Upper lobe of right lung (tissue), 1 donor: ENCODE measurements around the gene KCNN1. TPM values are rescaled to one million over a fixed set of nuclear protein-coding genes. Genes with fewer than 3 reads are reported as not detected.
"Not testable (repeated sequence)": the region's sequence is repeated elsewhere in the genome, so short reads cannot be mapped to it uniquely, and the experiment has no call there.

Experiments
- ATAC-seq: fragments of 200-7000 bp; cut with Tn5 transposase; one replicate; pipeline ENCODE4 v1.9.1; 2020; ENCODE audit warnings: mild to moderate bottlenecking, moderate library complexity
- DNase-seq: peaks from one replicate; pipeline ENCODE4 v3.0.0-alpha.2; 2020
- H3K27ac ChIP-seq: fragments of 200-600 bp; one replicate; pipeline ENCODE4 v1.8.0; 2022
- H3K27me3 ChIP-seq: fragments of 200-600 bp; one replicate; pipeline ENCODE4 v1.8.0; 2022; ENCODE audit warnings: mild to moderate bottlenecking
- H3K36me3 ChIP-seq: fragments of 200-600 bp; one replicate; pipeline ENCODE4 v1.8.0; 2022
- H3K4me1 ChIP-seq: fragments of 200-600 bp; one replicate; pipeline ENCODE4 v1.8.0; 2022
- H3K4me3 ChIP-seq: fragments of 200-600 bp; one replicate; pipeline ENCODE4 v1.8.0; 2022; ENCODE audit warnings: mild to moderate bottlenecking
- H3K9me3 ChIP-seq: fragments of 200-600 bp; one replicate; pipeline ENCODE4 v1.8.0; 2022
- CTCF ChIP-seq: fragments of 200-600 bp; IDR thresholded peaks from one replicate; pipeline ENCODE4 v1.8.0; 2022; ENCODE audit warnings: antibody characterized with exemption
- intact Hi-C: fragments of 100-400 bp; cut with DNase I; formaldehyde crosslinking; loops from one replicate; pipeline ENCODE4 v1.11.0; 2022
- long read RNA-seq: library from polyadenylated mRNA; unstranded; transcript quantifications from one replicate; pipeline ENCODE4 v2.0.0, GENCODE V29; 2021
- total RNA-seq: library from RNA; stranded (reverse); fragmentation: NEBNext Ultra II Directional; extraction: Animal tissue kit (Norgen Biotek cat#: 25700); gene quantifications from one replicate; pipeline ENCODE4 v1.2.1, GENCODE V29; 2021
- donor health status: DM: no; HTN: yes; CAD: no; lungs with severe emphysema.

Gene KCNN1
- not detected for total RNA-seq
- long read RNA-seq, partial matches to known transcripts = 0 of 1 reads
- long read RNA-seq, other reads (novel, unspliced or antisense) = 1 of 1 reads

DNA sequence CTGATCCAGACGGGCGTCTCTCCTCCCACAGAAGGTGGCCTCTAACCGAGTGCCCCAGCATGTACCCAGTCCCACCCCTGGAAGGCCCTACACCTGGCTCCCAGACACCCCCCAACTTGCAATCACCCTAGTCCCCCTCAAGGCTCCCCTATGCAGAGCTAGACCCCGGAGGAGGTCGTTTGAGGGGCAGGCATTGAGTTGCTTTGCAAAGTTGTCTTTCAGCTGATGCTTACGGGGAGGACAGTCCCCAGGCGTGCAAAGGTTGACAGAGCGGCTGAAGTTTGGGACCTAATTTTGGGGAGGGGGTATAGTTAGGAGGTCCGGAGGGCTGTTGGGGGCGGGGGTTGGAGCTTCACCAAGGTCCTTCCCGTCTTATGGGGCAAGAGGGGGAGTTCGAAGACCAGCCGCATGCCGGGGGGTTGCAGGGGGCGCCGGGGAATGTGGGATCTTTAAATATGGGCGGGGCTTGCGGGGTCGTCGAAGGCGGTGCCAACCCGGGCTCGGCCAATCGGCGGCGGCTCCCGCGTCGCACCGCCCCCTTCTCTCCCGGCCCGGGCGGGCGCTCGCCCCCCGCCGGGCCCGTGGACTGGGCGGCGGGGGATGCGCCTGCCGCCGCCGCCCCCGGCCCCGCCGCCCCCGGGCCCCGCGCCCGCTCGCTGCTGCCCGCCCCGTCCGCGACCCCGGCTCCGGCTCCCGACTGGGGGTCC is at the start of gene KCNN1:
TSS of gene KCNN1 (plus strand) at position 558 of the 707 bp plus-strand sequence. CDS start 6,782 bp downstream, outside the sequence.
- no peak within 1 kb of the TSS for H3K4me3 ChIP-seq
- no peaks in the 10 kb centered on the region for H3K36me3 ChIP-seq
- H3K4me1 ChIP-seq = no peaks in the 10 kb centered on the region
- no peak for DNase-seq
- no peak for TF ChIP-seq CTCF
- H3K27me3 ChIP-seq = peaks cover 27% of the 10 kb centered on the region
- intact Hi-C loops = no loop called here
- no peaks in the 10 kb centered on the region for H3K9me3 ChIP-seq
- ATAC-seq = no peak
- no peak within 1 kb of the TSS for H3K27ac ChIP-seq

GRCh38 chr19:17918151-17918550 is 48.8 kb upstream of the KCNN1 start:
- H3K4me3 ChIP-seq, DNase-seq, H3K4me1 ChIP-seq, ATAC-seq, H3K27ac ChIP-seq, intact Hi-C loops, H3K9me3 ChIP-seq, H3K36me3 ChIP-seq: not testable (repeated sequence)
- H3K27me3 ChIP-seq = peaks cover 16% of the 10 kb centered on the region

DNA sequence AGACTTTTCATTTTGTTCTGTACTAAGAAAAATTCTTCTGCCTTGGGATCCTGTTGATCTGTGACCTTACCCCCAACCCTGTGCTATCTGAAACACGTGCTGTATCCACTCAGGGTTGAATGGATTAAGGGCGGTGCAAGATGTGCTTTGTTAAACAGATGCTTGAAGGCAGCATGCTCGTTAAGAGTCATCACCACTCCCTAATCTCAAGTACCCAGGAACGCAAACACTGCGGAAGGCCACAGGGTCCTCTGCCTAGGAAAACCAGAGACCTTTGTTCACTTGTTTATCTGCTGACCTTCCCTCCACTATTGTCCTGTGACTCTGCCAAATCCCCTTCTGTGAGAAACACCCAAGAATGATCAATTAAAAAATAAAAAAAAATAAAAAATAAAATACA is 47.8 kb upstream of the KCNN1 start:
- DNase-seq, H3K36me3 ChIP-seq, ATAC-seq, H3K9me3 ChIP-seq, H3K27ac ChIP-seq, intact Hi-C loops, H3K4me1 ChIP-seq, H3K4me3 ChIP-seq, H3K27me3 ChIP-seq: not testable (repeated sequence)

- no peak for ATAC-seq
- intact Hi-C loops = no loop called here
Measured at GRCh38 chr19:17920527-17920926, 46.4 kb upstream of the KCNN1 start.

GRCh38 chr19:17922138-17922537 is 44.8 kb upstream of the KCNN1 start:
- ATAC-seq (no peak), DNase-seq (no peak)
- H3K36me3 ChIP-seq = no peaks in the 10 kb centered on the region
- intact Hi-C loops = no loop called here
- no peaks in the 10 kb centered on the region for H3K9me3 ChIP-seq
- no peak overlapping the region for H3K4me3 ChIP-seq
- no peaks in the 10 kb centered on the region for H3K4me1 ChIP-seq
- H3K27me3 ChIP-seq = no peaks in the 10 kb centered on the region
- H3K27ac ChIP-seq = no peak overlapping the region
- TF ChIP-seq CTCF = no peak

More at GRCh38 chr19:17920527-17920926, 46.4 kb upstream of the KCNN1 start:
- Histone ChIP-seq H3K27ac (no peak overlapping the region), H3K36me3 (no peaks in the 10 kb centered on the region), H3K4me3 (no peak overlapping the region), H3K9me3 (no peaks in the 10 kb centered on the region), H3K4me1 (no peaks in the 10 kb centered on the region), H3K27me3 (no peaks in the 10 kb centered on the region)
- DNase-seq = no peak
- no peak for TF ChIP-seq CTCF

GRCh38 chr19:17926044-17926443 is 40.9 kb upstream of the KCNN1 start:
- no peak overlapping the region for H3K27ac ChIP-seq
- intact Hi-C loops = no loop called here
- H3K4me3 ChIP-seq = no peak overlapping the region
- no peaks in the 10 kb centered on the region for H3K27me3 ChIP-seq
- ATAC-seq (no peak), DNase-seq (no peak)
- TF ChIP-seq CTCF = no peak
- H3K9me3 ChIP-seq = no peaks in the 10 kb centered on the region
- H3K36me3 ChIP-seq = no peaks in the 10 kb centered on the region
- no peaks in the 10 kb centered on the region for H3K4me1 ChIP-seq
